Liver (tissue), 9 donors: ENCODE results near the gene ENPP1. TPM values are rescaled to one million over a fixed set of nuclear protein-coding genes. Genes with fewer than 3 reads are reported as not detected.
A peak's percentile ranks its signal among the peaks of the same experiment; 100 is the strongest.

Experiments
- DNase-seq: peaks from one replicate; pipeline ENCODE4 v3.0.0-alpha.2; 2017; ENCODE audit warnings: low spot score
- H3K27ac ChIP-seq, 2 donors: one replicate each; pipeline ENCODE4 v1.7.0; 2013; ENCODE audit warnings: inconsistent platforms in 2 of 2, low read length in 2 of 2, control low read depth in 1 of 2, low read depth in 1 of 2, mild to moderate bottlenecking in 1 of 2
- H3K27me3 ChIP-seq, 4 donors: one replicate each; pipeline versions ENCODE4 v1.6.1 to v1.7.0; 2013; ENCODE audit warnings: low read length in 3 of 4, inconsistent platforms in 1 of 4, mild to moderate bottlenecking in 1 of 4, moderate library complexity in 1 of 4; ENCODE audit not compliant: control insufficient read depth in 4 of 4, insufficient read depth in 4 of 4
- H3K36me3 ChIP-seq, 4 donors: one replicate each; pipeline versions ENCODE4 v1.6.1 to v1.7.0; 2013; ENCODE audit warnings: low read length in 3 of 4, mild to moderate bottlenecking in 3 of 4, low read depth in 1 of 4, moderate library complexity in 1 of 4; ENCODE audit not compliant: control insufficient read depth in 4 of 4, insufficient read depth in 3 of 4
- H3K4me1 ChIP-seq, 4 donors: one replicate each; pipeline versions ENCODE4 v1.6.1 to v1.7.0; 2013; ENCODE audit warnings: low read length in 3 of 4, mild to moderate bottlenecking in 3 of 4, moderate library complexity in 1 of 4; ENCODE audit not compliant: control insufficient read depth in 4 of 4, insufficient read depth in 4 of 4
- H3K4me3 ChIP-seq, 3 donors: one replicate each; pipeline versions ENCODE4 v1.6.1 to v1.7.0; 2013; ENCODE audit warnings: low read length in 3 of 3, control low read depth in 1 of 3, low read depth in 1 of 3, mild to moderate bottlenecking in 1 of 3
- H3K9ac ChIP-seq, 2 donors: one replicate each; pipeline ENCODE4 v1.7.0; 2013; ENCODE audit warnings: low read length in 2 of 2, mild to moderate bottlenecking in 2 of 2, moderate library complexity in 2 of 2, control low read depth in 1 of 2, low read depth in 1 of 2
- H3K9me3 ChIP-seq, 4 donors: one replicate each; pipeline versions ENCODE4 v1.6.1 to v1.7.0; 2013; ENCODE audit warnings: low read length in 3 of 4; ENCODE audit not compliant: control insufficient read depth in 4 of 4
- EGR1 ChIP-seq, 2 donors: IDR thresholded peaks; 2 replicates each; pipeline ENCODE4 v1.6.1; 2016 to 2018; ENCODE audit warnings: antibody characterized with exemption in 2 of 2, low read depth in 2 of 2
- HNF4A ChIP-seq, 2 donors: conservative IDR thresholded peaks; 2 replicates each; pipeline ENCODE4 v1.6.1; 2016; ENCODE audit warnings: antibody characterized with exemption in 2 of 2, mild to moderate bottlenecking in 2 of 2
- HNF4G ChIP-seq: IDR thresholded peaks from 2 replicates; pipeline ENCODE4 v1.6.1; 2016; ENCODE audit warnings: antibody characterized with exemption
- JUND ChIP-seq, 2 donors: IDR thresholded peaks; 2 replicates each; pipeline ENCODE4 v1.6.1; 2016; ENCODE audit warnings: antibody characterized with exemption in 2 of 2
- RAD21 ChIP-seq, 2 donors: IDR thresholded peaks; 2 replicates each; pipeline ENCODE4 v1.6.1; 2016; ENCODE audit warnings: antibody characterized with exemption in 2 of 2, mild to moderate bottlenecking in 2 of 2
- RXRA ChIP-seq, 2 donors: IDR thresholded peaks; 2 replicates each; pipeline ENCODE4 v1.6.1; 2017 to 2018; ENCODE audit warnings: antibody characterized with exemption in 2 of 2, mild to moderate bottlenecking in 1 of 2
- SP1 ChIP-seq: IDR thresholded peaks from 2 replicates; pipeline ENCODE4 v1.6.1; 2018; ENCODE audit warnings: antibody characterized with exemption, mild to moderate bottlenecking
- TAF1 ChIP-seq: conservative IDR thresholded peaks from 2 replicates; pipeline ENCODE4 v1.6.1; 2016; ENCODE audit warnings: antibody characterized with exemption, mild to moderate bottlenecking
- YY1 ChIP-seq: IDR thresholded peaks from 2 replicates; pipeline ENCODE4 v1.6.1; 2016; ENCODE audit warnings: antibody characterized with exemption, mild to moderate bottlenecking
- WGBS: extraction: QIAGEN DNeasy Blood & Tissue Kit; methylation state at CpG from one replicate; pipeline ENCODE4 v1.1.7; 2013; 5-methylcytosine and 5-hydroxymethylcytosine counted together
- polyA plus RNA-seq, 2 donors: library from polyadenylated mRNA; stranded (reverse) in 1 of 2; unstranded in 1 of 2; fragments of 200-250 nt in 1 of 2; fragments of >200 nt in 1 of 2; fragmentation: Nextera tagmentation in 1 of 2; extraction: Ambion mirVana in 1 of 2; gene quantifications; one replicate each; pipeline versions ENCODE4 v1.2.1 to v1.2.3, GENCODE V29; 2013 to 2015
- total RNA-seq, 2 donors: library from RNA; depleted of rRNA; stranded (reverse); fragments of >200 nt; gene quantifications; one replicate each; pipeline ENCODE4 v1.2.3, GENCODE V29; 2014
- TF ChIP-seq, protein P1 (sequence below): fragments of 150-350 bp; IDR thresholded peaks from 2 replicates; pipeline ENCODE4 v1.5.1; 2017; ENCODE audit warnings: improper control_type of control experiment, low read depth, low read length; ENCODE audit not compliant: missing input control
- TF ChIP-seq, protein P2 (sequence below): IDR thresholded peaks from 2 replicates; pipeline ENCODE4 v1.6.1; 2016; ENCODE audit warnings: antibody characterized with exemption, mild to moderate bottlenecking
- TF ChIP-seq, protein P3 (sequence below): IDR thresholded peaks from 2 replicates; pipeline ENCODE4 v1.6.1; 2016; ENCODE audit warnings: antibody characterized with exemption
- donor health status: healthy.
- donor health status: healthy.
- donor health status: healthy.
- donor health status: healthy.
- donor health status: healthy.

Gene ENPP1
- total and polyA plus RNA-seq, 4 donors, result 9.5 to 53.1 (median 31.1) TPM

DNA sequence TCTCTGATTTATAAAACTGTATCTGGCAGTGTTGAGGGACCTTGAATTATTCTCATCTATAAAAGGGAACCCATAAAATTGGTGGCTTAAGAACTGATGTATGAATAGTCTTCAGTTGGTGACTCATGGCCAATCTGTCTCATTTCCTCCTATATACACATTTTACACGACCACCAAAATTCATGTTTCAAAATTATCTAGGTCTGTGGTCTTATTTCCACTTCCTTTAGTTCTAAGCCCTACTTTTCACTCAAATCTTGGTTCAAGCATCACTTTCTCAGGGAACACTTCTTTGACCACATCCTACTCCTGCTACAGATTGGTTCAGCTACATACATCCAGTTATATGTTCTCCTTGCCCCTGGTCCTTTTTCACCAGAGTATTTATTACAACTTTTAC lies 18.6 kb upstream of the ENPP1 start:
- no peaks in the 10 kb centered on the region for H3K27me3 ChIP-seq
- H3K9me3 ChIP-seq, result no peaks in the 10 kb centered on the region
- no peak for DNase-seq
- no peak overlapping the region for H3K9ac ChIP-seq
- H3K4me1 ChIP-seq, result no peaks in the 10 kb centered on the region
- TF ChIP-seq, protein P1, sequence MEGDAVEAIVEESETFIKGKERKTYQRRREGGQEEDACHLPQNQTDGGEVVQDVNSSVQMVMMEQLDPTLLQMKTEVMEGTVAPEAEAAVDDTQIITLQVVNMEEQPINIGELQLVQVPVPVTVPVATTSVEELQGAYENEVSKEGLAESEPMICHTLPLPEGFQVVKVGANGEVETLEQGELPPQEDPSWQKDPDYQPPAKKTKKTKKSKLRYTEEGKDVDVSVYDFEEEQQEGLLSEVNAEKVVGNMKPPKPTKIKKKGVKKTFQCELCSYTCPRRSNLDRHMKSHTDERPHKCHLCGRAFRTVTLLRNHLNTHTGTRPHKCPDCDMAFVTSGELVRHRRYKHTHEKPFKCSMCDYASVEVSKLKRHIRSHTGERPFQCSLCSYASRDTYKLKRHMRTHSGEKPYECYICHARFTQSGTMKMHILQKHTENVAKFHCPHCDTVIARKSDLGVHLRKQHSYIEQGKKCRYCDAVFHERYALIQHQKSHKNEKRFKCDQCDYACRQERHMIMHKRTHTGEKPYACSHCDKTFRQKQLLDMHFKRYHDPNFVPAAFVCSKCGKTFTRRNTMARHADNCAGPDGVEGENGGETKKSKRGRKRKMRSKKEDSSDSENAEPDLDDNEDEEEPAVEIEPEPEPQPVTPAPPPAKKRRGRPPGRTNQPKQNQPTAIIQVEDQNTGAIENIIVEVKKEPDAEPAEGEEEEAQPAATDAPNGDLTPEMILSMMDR, result no peak
- TF ChIP-seq RXRA (IDR thresholded peaks at IDR 0.05) (no peak), HNF4A (conservative IDR thresholded peaks at IDR 0.05) (no peak), HNF4G (no peak), EGR1 (IDR thresholded peaks at IDR 0.05; ENCODE audit: low read depth in 2 of 2) (no peak), TAF1 (no peak)
- 54% methylated on average over 1 of the region's 1 CpG for WGBS
- no peak overlapping the region for H3K4me3 ChIP-seq
- no peaks in the 10 kb centered on the region for H3K36me3 ChIP-seq
- H3K27ac ChIP-seq, result no peak overlapping the region

DNA sequence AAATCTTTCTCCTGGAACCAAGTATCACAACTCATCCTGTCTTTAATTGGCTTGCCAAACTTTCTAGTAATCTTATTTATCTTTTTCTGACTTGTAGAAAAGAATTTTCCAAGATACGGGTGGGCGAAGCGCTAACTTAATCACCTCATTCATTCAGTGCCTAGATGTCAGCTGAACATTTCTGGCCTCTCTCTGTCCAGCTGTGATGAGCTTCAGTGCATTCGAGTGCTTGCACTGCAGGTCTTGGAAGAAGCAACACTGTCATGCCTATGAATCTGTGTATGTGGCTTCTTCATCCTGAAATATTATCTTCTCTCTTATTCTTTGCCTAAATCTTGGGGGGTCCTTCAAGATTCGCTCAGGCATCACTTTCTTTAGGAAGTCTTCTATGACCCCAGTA lies 16.3 kb upstream of the ENPP1 start:
- no peaks in the 10 kb centered on the region for H3K4me1 ChIP-seq
- TF ChIP-seq, protein P2, sequence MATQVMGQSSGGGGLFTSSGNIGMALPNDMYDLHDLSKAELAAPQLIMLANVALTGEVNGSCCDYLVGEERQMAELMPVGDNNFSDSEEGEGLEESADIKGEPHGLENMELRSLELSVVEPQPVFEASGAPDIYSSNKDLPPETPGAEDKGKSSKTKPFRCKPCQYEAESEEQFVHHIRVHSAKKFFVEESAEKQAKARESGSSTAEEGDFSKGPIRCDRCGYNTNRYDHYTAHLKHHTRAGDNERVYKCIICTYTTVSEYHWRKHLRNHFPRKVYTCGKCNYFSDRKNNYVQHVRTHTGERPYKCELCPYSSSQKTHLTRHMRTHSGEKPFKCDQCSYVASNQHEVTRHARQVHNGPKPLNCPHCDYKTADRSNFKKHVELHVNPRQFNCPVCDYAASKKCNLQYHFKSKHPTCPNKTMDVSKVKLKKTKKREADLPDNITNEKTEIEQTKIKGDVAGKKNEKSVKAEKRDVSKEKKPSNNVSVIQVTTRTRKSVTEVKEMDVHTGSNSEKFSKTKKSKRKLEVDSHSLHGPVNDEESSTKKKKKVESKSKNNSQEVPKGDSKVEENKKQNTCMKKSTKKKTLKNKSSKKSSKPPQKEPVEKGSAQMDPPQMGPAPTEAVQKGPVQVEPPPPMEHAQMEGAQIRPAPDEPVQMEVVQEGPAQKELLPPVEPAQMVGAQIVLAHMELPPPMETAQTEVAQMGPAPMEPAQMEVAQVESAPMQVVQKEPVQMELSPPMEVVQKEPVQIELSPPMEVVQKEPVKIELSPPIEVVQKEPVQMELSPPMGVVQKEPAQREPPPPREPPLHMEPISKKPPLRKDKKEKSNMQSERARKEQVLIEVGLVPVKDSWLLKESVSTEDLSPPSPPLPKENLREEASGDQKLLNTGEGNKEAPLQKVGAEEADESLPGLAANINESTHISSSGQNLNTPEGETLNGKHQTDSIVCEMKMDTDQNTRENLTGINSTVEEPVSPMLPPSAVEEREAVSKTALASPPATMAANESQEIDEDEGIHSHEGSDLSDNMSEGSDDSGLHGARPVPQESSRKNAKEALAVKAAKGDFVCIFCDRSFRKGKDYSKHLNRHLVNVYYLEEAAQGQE, result no peak
- TF ChIP-seq EGR1 (IDR thresholded peaks at IDR 0.05; ENCODE audit: low read depth in 2 of 2) (no peak), RXRA (IDR thresholded peaks at IDR 0.05) (no peak), TAF1 (no peak), YY1 (no peak), HNF4A (conservative IDR thresholded peaks at IDR 0.05) (no peak)
- TF ChIP-seq, protein P3, sequence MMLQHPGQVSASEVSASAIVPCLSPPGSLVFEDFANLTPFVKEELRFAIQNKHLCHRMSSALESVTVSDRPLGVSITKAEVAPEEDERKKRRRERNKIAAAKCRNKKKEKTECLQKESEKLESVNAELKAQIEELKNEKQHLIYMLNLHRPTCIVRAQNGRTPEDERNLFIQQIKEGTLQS, result no peak
- WGBS, result 82% methylated on average over 5 of the region's 5 CpGs
- no peak overlapping the region for H3K4me3 ChIP-seq
- no peak overlapping the region for H3K27ac ChIP-seq
- H3K9me3 ChIP-seq, result no peaks in the 10 kb centered on the region
- no peaks in the 10 kb centered on the region for H3K36me3 ChIP-seq
- no peak for DNase-seq
- H3K9ac ChIP-seq, result no peak overlapping the region
- no peaks in the 10 kb centered on the region for H3K27me3 ChIP-seq

DNA sequence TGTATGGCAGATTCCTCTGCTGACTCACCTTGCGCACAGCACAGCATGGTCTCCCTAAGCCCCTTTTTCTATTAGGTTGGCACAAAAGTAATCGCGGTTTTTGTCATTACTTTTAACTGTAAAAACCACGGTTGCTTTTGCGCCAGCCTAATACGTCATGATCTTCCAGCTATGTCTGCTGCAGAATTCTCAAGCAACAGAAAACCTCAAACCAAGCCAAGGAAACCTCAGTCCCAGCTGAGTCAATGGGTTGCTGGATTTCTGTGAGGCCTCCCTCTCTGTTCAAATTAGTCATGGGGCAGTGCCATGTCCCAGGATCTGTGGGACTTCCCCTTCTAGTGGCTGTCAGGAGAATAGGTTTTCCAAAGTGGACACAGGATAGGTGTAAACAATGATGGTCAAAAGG lies 15.7 kb upstream of the ENPP1 start:
- H3K36me3 ChIP-seq, result no peaks in the 10 kb centered on the region
- H3K4me3 ChIP-seq, result no peak overlapping the region
- no peaks in the 10 kb centered on the region for H3K27me3 ChIP-seq
- H3K4me1 ChIP-seq, result no peaks in the 10 kb centered on the region
- H3K27ac ChIP-seq, result no peak overlapping the region
- TF ChIP-seq YY1 (no peak), RXRA (IDR thresholded peaks at IDR 0.05) (no peak), RAD21 (IDR thresholded peaks at IDR 0.05) (peak in 1 of 2 donors; percentile 18), SP1 (no peak), JUND (IDR thresholded peaks at IDR 0.05) (no peak)
- TF ChIP-seq, protein P1, result no peak
- 88% methylated on average over 6 of the region's 6 CpGs for WGBS
- H3K9me3 ChIP-seq, result no peaks in the 10 kb centered on the region
- DNase-seq, result no peak
- H3K9ac ChIP-seq, result no peak overlapping the region
